ENCODE data around the gene ITGA6.

Gene ITGA6

DNA sequence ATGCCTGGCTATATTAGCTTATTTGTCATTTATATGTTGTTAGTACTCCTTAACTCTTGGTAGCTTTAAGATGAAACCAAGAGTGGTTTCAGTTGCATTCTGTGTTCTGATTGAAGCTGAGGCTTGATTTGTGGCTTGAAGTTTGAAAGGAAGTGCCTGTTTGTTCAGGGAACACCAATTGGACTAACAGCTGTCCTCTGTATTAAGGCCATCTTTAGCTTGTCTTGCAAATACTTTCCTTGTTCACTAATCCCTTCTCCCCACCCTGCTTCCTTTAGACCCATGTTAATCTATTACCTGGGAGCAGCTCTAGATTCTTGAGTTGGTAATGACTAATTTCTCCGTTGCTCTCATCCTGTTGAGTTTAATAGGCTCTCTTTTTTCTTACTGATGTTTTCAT lies 13.4 kb downstream of the ITGA6 start:
- TF ChIP-seq ZFP30 (CRISPR knock-in tag; IDR thresholded peaks at IDR 0.05) (no peak), PPARA (CRISPR knock-in tag; IDR thresholded peaks at IDR 0.05; ENCODE audit: borderline replicate concordance) (no peak), BACH2 (CRISPR knock-in tag; IDR thresholded peaks at IDR 0.05; ENCODE audit: borderline replicate concordance) (no peak), ZNF70 (CRISPR knock-in tag; IDR thresholded peaks at IDR 0.05) (no peak), ZNF8 (CRISPR knock-in tag; IDR thresholded peaks at IDR 0.05) (no peak)
- no peak for ATAC-seq

DNA sequence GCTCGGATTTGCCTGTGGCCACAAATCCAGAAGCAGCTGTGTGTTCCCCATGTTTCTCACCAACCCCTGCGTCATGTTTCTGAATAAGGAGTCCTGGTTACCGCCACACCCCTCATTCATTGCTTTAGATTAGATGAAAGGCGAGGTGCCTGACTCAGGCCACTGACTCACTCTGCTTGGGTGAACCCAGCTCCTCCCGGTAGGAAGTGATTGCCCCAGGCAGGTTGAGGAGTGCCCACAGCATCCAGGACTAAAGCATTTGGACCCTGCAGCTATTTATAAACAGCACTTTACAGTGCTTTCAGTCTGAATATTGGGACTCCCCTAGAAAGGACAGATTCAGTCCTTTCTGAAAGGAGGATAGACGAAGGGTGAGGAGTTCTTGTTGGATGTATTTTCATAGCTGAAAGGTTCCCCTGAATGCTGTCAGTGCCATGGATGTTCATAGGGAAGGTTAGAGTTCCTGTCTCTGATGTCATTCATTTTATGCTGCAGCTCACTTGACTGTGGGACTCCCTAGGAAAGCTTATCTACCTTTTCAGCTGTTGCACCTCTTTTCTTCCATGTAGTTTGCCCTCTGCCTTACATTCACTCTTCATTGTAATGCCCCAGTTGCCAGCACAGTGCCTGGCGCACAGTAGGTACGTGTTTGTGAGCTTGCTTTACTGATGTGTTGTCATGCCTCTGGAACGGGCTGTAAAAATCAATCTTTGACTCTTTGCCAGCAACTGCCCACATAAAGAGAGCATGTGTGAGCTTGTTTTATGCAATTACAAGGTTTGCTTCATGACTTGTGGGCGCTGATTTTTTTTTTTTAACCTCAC lies 14.9 kb downstream of the ITGA6 start:
- peak; percentile 86 for ATAC-seq
- TF ChIP-seq GLIS3 (CRISPR knock-in tag; IDR thresholded peaks at IDR 0.05): no peak

DNA sequence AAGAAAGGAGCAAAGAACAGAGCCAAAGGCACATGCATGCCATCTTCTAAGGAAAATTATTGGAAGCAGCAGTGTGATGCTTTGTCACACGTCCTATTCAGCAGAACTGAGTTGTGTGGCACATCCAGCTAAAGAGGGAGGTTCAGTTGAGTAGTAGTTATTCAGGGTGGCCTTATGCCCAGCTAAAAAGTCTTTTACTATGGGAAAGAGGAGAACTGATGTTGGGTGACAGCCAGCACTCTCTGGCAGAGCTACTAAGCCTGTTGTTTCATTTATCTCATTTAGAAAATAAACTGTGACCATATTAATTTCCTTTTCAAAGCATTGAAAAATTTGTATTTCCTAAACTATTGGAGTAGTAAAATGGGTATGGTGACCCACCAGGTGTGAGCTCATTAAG lies 18.5 kb downstream of the ITGA6 start:
- ATAC-seq: peak; percentile 5; the same call in 2 of the 3 replicates
- no peak for TF ChIP-seq ZFP3 (CRISPR knock-in tag; IDR thresholded peaks at IDR 0.05)
- TF ChIP-seq, protein P1, sequence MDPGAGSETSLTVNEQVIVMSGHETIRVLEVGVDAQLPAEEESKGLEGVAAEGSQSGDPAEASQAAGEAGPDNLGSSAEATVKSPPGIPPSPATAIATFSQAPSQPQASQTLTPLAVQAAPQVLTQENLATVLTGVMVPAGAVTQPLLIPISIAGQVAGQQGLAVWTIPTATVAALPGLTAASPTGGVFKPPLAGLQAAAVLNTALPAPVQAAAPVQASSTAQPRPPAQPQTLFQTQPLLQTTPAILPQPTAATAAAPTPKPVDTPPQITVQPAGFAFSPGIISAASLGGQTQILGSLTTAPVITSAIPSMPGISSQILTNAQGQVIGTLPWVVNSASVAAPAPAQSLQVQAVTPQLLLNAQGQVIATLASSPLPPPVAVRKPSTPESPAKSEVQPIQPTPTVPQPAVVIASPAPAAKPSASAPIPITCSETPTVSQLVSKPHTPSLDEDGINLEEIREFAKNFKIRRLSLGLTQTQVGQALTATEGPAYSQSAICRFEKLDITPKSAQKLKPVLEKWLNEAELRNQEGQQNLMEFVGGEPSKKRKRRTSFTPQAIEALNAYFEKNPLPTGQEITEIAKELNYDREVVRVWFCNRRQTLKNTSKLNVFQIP (CRISPR knock-in tag; IDR thresholded peaks at IDR 0.05; ENCODE audit: borderline replicate concordance, low read depth): no peak
- TF ChIP-seq, protein P2, sequence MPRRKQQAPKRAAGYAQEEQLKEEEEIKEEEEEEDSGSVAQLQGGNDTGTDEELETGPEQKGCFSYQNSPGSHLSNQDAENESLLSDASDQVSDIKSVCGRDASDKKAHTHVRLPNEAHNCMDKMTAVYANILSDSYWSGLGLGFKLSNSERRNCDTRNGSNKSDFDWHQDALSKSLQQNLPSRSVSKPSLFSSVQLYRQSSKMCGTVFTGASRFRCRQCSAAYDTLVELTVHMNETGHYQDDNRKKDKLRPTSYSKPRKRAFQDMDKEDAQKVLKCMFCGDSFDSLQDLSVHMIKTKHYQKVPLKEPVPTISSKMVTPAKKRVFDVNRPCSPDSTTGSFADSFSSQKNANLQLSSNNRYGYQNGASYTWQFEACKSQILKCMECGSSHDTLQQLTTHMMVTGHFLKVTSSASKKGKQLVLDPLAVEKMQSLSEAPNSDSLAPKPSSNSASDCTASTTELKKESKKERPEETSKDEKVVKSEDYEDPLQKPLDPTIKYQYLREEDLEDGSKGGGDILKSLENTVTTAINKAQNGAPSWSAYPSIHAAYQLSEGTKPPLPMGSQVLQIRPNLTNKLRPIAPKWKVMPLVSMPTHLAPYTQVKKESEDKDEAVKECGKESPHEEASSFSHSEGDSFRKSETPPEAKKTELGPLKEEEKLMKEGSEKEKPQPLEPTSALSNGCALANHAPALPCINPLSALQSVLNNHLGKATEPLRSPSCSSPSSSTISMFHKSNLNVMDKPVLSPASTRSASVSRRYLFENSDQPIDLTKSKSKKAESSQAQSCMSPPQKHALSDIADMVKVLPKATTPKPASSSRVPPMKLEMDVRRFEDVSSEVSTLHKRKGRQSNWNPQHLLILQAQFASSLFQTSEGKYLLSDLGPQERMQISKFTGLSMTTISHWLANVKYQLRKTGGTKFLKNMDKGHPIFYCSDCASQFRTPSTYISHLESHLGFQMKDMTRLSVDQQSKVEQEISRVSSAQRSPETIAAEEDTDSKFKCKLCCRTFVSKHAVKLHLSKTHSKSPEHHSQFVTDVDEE (CRISPR knock-in tag; IDR thresholded peaks at IDR 0.05): no peak
- TF ChIP-seq, protein P3, sequence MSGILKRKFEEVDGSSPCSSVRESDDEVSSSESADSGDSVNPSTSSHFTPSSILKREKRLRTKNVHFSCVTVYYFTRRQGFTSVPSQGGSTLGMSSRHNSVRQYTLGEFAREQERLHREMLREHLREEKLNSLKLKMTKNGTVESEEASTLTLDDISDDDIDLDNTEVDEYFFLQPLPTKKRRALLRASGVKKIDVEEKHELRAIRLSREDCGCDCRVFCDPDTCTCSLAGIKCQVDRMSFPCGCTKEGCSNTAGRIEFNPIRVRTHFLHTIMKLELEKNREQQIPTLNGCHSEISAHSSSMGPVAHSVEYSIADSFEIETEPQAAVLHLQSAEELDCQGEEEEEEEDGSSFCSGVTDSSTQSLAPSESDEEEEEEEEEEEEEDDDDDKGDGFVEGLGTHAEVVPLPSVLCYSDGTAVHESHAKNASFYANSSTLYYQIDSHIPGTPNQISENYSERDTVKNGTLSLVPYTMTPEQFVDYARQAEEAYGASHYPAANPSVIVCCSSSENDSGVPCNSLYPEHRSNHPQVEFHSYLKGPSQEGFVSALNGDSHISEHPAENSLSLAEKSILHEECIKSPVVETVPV (CRISPR knock-in tag; IDR thresholded peaks at IDR 0.05): no peak

DNA sequence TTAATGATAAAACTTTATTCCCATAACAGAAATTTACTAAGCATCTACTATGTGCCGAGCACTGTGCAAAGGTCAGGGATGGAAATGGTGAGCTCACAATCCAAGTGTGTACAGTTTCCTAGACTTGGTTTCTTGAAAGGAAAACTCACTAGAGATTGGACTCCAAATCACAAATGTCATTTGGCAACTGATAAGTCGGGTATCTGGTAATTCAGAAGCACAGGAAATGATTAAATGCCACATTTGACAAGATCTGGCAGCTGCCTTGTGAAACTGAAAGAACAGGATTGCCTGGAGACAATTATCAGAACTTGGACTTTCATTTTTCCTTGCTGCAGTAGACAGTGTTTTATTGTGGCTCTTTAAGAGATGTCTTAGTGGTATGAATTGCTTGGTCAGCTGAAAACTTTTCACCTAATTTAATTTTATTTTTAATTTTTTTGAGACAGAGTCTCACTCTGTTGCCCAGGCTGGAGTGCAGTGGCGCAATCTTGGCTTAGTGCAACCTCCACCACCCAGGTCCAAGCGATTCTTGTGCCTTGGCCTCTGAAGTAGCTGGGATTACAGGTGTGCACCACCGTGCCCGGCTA lies 19.2 kb downstream of the ITGA6 start:
- TF ChIP-seq RARB (CRISPR knock-in tag; IDR thresholded peaks at IDR 0.05): no peak
- peak; percentile 29 for TF ChIP-seq ISL1 (CRISPR knock-in tag; IDR thresholded peaks at IDR 0.05)
- 0 out of 3 replicates have a peak, but pooled peaks have one; percentile 27 for ATAC-seq

DNA sequence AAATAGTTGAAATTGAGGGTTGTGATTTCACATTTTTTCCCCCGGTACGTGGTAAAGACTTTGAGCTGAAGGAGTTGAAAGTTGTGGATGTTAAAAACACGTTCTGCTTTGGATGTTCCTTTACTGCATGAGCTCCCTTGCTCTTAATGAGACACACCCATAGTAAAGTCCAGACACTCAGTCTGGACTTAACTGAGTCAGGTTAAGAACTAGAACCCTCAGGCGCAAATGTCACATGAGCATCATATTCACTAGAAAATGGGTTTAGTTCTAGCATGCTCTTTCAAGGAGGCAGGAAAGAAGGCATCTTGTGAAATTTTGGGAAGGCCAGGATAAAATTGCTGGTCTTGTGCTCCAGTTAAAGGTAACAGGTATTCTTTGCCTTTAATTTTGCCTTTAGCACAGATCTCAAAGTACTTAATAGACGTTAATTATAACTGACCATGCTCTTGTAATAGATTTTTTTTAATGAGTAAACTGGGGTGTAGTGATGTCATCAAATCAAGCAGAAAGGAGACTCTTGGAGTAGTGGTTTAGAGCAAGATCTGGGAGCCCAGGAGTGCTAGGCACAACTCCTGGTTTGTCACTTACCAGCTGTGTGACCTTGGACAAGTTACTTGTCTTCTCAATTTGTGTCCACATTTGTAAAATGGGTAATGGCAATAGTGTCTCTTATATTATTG lies 20.6 kb downstream of the ITGA6 start:
- no peak for ATAC-seq
- no peak for TF ChIP-seq ZNF565 (CRISPR knock-in tag; conservative IDR thresholded peaks at IDR 0.05; ENCODE audit: low read depth)
- no peak for TF ChIP-seq ZFP30 (CRISPR knock-in tag; IDR thresholded peaks at IDR 0.05)
- TF ChIP-seq ZFP3 (CRISPR knock-in tag; IDR thresholded peaks at IDR 0.05): no peak
- no peak for TF ChIP-seq BACH2 (CRISPR knock-in tag; IDR thresholded peaks at IDR 0.05; ENCODE audit: borderline replicate concordance)
- TF ChIP-seq TCF4 (CRISPR knock-in tag; IDR thresholded peaks at IDR 0.05; ENCODE audit: borderline replicate concordance): no peak
- TF ChIP-seq, protein P4, sequence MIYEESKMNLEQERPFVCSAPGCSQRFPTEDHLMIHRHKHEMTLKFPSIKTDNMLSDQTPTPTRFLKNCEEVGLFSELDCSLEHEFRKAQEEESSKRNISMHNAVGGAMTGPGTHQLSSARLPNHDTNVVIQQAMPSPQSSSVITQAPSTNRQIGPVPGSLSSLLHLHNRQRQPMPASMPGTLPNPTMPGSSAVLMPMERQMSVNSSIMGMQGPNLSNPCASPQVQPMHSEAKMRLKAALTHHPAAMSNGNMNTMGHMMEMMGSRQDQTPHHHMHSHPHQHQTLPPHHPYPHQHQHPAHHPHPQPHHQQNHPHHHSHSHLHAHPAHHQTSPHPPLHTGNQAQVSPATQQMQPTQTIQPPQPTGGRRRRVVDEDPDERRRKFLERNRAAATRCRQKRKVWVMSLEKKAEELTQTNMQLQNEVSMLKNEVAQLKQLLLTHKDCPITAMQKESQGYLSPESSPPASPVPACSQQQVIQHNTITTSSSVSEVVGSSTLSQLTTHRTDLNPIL (CRISPR knock-in tag; IDR thresholded peaks at IDR 0.05; ENCODE audit: low read depth): no peak
- TF ChIP-seq, protein P1 (CRISPR knock-in tag; IDR thresholded peaks at IDR 0.05; ENCODE audit: borderline replicate concordance, low read depth): no peak
